ENCODE measurements around the gene C15orf39.

Gene C15orf39

DNA sequence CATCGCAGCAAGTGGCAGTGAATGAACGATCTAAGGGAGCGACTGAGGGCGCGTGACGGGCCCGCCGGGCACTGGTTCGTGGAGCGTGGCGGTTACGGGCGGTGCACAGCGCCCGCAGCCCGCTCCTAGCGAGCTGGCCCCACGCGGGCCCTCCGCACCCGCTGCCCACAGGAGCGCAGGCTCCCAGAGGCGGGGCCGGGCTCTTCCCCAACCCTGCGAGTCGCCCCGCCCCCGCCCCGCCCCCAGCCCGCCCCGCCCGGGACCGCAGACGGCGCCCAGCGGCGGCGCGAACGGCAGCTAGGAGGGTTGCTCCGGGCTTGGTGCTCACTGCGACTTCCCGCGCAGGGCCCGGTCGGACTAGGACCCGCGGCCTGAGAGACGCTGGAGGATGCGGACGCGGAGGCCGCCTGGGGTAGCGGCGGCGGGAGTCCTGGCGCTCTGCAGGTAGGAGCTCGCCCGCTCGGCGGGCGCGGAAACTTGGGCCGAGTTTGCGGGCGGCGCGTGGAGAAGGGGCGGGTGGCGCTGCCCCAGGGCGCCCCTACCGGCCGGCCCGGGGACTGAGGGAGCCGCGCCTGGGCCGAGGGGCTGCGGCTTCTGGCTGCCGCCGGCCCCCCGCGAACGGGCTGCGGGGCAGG is at the start of gene C15orf39:
TSS of gene C15orf39 (plus strand) at position 267 of the 635 bp plus-strand sequence. CDS start 4,167 bp downstream, outside the sequence.
- peak; percentile 53 for DNase-seq (ENCODE audit: low read depth)

DNA sequence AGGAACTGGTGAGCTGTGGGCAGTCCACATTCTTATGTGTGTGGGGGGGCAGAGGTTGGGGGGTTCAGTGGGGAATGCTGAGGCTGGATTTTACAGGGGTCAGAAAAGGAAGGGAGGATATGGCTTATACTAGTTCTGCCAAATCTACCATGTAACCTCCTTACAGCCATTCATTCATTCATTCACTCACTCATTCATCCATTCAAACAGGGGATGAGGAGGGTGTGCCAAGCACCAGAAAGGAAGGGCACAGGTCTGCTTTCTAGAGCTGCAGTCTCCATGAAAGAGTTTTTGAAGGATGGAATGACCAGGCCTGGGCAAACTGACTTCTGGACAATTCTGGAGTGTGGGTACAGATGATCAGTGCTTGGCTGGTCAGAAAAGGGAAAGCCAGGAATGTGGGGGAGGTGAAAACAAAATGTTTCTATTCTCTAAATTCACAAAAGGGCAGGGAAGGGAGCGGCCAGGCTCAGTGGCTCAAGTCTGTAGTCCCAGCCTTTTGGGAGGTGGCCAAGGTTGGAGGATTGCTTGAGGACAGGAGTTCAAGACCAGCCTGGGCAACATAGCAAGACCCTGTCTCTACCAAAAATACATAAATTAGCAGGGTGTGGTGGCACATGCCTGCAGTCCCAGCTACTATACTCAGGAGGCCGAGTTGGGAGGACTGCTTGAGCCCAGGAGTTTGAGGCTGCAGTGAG is 49.2 kb upstream of the C15orf39 start:
- DNase-seq (ENCODE audit: low read depth), result no peak

DNA sequence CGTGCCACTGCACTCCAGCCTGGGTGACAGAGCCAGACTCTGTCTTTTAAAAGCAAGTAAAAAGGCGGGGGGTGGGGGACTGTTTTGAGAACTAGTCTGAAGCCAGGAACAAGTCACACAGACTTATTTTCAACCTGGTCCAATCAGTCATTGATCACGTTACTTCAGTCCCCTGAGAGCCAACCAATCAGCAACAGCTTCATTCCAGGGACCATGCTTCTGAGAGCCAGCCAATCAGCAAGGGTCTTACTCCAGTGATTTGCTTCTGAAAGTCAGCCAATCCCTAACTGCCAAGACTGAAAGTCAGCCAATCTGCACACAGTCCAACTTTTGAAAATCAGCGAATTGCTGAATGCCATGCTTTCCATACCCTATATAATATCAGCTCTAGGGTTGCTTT is 48.6 kb upstream of the C15orf39 start:
- peak; percentile 35 for DNase-seq (ENCODE audit: low read depth)

DNA sequence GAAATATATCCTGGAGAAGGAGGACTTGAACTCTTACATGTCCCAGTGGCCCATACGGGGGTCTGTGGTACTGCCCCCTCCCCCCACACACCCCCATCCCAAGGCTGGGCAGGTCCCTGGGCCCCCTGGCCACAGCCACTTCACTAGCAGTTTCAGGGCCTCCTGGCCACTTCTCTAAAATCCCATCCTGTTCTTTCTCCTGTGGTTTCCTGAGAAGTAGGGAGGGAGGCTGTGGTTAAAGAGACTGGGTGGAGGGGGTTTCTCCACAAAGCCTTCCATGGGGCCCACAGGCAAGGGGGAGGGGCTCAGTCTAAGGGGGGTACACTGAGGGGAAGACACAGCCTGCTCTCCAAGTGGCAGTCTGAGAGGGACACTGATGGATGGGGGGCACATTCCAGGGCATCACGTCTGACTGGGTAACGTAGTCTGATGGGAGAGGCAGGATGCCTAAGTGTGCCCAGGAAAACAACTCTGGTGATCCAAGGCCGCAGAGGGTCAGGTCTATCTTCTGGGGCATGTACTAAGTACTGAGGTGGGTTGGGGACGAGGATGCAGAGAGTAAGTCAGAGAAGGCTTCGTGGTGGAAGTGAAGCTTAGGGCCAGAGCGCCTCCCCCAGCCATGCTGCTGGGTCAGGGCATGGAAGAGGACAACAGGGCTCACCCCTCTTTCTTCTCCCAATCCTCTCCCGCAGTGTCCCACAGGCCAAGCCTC is 48.0 kb upstream of the C15orf39 start:
- no peak for DNase-seq (ENCODE audit: low read depth)

DNA sequence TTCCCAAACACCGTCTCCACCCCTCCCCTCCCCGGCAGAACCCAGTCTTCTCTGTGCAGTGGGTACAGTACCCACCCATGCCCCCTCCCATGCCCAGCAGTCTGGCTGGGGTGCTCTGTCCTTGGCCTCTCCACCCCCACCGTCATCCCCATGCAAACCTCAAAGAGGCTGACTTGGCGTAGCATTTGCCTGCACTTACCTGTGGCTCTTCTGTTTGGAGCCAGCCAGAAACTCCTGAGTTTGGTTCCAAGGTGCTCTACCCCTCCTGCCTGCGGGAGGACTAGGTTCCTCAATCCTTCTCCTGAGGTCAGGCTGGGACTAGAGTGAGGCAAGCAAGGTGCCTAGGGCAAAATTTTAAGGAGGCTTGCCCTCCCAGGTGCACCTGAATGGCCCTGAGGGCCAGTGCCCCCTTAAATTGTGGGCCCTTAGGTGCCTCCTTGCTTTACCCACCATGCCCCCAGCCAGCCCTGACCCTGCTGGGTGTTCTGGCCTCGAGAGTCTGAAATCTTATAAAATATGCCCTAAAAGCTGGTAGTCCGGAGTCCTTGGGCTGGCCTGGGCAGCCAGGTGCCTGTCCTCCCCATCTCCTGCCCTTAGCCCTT is 47.1 kb upstream of the C15orf39 start:
- DNase-seq (ENCODE audit: low read depth), result no peak

DNA sequence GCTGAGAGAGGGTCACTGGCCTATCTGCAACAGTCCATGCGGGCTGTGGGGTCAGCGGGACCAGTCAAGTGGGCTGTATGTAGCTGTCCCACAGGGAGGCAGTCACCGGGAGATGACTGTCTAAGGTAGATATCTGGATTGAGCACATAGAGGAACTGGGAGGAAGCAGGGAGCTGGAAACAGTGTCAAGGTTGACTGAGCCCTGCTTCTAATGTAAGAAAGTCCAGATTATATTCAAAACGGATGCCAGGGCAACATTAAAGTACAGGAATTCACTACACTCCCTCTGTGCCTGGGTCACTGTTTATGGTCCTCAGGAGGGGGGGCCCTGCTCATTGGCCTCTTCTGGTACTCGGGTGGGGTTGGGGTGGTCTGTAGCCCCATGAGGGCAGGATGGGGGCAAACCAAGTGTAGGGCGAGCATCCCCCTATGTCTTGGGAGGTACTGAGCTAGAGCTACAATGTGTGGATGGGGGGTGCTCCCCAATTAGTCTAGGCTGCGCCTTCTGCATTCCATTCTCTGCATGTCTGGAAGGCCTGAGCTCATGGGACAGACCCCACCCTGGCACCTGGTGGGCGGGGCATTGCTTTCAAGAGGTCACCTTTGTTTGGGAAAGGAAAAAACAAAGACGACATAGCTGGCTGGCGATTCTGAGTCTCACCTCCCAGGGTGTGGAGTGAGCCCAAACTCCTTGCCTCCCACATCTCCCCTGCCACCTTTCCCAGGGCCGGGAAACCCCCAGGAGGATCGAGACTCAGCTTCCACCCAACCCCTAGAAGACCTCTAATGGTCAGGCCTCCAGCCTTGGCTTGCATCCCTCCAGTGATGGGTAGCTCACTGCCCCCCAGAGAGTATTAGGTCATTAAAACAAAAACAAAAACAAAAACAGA is 45.1 kb upstream of the C15orf39 start:
- DNase-seq (ENCODE audit: low read depth), result no peak

DNA sequence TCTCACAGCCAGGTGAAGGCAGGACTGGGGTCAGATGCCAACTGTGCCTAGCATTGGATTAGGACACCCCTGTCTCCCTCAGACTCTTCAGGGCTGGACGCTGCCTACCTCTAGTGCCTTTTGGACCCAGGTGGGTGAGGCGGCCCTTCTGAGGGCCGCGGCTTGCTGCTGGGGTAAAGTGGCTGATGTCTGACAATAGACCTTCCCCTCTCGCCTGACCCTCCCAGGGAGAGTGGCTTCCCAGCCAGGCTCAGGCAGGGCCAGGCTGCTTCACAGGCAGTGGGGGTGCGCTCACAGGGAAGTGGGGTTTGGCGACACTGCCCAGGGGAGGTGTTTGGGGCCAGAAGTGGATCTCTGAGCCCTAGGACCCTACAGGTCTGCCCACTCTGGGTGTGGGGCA is 43.3 kb upstream of the C15orf39 start:
- DNase-seq (ENCODE audit: low read depth), result no peak

DNA sequence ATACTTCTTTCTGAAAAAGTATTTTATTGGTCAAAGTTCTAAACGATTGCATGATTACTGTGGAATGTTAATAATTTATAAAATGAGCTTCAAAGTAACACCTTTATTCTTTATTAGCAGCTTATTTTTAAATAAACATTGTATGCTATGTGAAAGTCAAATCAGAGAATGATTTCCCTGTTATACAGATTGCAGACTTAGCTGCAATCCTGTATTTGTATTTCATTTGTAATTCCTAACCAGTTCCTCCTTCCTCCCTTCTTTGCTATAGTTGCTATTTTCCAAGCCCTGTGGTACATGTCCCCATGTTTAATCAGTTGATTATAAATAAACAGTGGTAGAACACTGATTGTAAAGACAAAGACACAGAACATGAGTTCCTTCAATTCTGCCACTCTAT is 42.4 kb upstream of the C15orf39 start:
- DNase-seq (ENCODE audit: low read depth), result no peak

DNA sequence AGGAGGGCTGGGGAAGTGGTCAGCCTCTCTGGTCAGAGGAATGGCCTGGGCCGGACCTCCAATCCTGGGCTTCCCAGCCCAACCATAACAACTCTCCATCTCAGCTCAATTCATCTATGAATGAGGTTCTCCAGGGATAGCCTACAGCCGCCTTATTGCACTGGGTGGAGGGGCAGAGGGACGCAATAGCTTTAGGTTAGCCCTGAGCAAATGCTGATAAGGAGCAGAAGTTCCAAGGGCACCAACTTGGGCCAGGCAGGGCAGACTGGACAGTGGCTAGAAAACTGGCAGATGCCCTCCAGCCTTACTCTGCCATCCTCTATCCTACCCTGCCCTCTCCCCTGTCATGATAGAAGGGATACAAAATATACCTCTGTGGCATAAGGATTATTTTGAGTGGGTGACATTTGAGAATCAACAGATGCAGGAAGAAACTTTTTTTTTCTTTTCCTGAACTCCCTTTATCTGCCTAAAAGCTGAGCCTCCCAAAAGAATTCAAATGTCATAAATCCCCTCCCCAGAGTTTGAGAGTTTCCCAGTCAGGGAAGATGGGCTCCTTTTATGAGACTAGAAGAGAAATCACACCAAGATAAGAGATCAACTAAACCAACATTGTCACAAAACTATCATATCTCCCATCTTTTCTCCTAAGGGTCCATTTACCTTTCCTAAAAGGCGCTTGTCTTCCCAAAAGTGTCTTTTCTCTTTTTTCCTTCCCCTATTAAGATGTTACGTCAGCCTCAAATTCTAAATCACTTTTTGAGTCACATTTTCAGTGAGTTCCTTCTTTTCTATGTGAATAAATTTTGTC is 40.4 kb upstream of the C15orf39 start:
- DNase-seq (ENCODE audit: low read depth), result no peak

DNA sequence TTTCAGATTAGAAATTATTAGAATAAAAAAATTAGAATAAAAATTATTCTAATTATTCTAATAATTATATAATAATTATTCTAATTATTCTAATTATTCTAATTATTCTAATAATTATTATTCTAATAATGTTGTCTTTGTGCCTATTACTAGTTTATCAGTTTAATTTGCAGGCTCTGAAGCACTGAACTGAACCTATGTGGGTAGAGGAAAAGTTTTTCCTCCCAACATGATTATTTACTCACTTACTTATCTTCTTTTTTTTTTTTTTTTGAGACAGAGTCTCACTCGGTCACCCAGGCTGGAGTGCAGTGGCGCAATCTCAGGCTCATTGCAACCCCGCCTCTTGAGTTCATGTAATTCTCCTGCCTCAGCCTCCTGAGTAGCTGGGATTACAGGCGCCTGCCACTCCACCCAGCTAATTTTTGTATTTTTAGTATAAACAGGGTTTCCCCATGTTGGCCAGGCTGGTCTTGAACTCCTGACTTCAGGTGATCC is 39.7 kb upstream of the C15orf39 start:
- DNase-seq (ENCODE audit: low read depth), result peak; percentile 44

DNA sequence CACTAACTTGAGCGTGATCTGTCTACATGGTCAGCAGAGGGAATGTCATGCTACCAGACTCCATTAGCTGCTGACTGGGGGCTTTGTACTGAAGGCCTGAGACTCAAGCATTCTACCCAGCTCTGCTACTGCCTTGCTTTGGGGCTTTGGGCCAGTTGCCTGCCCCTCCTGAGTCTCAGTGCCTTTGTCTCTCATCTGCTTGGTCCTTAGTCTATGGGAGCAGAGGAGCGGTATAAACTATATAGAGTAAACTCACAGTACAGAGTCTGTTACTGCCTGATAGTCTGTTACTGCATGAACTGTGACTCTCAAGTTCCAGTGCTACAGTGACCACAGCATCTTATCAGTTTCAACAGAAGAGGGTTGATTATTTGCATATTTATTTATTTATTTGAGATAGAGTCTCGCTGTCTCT is 38.5 kb upstream of the C15orf39 start:
- DNase-seq (ENCODE audit: low read depth), result no peak

DNA sequence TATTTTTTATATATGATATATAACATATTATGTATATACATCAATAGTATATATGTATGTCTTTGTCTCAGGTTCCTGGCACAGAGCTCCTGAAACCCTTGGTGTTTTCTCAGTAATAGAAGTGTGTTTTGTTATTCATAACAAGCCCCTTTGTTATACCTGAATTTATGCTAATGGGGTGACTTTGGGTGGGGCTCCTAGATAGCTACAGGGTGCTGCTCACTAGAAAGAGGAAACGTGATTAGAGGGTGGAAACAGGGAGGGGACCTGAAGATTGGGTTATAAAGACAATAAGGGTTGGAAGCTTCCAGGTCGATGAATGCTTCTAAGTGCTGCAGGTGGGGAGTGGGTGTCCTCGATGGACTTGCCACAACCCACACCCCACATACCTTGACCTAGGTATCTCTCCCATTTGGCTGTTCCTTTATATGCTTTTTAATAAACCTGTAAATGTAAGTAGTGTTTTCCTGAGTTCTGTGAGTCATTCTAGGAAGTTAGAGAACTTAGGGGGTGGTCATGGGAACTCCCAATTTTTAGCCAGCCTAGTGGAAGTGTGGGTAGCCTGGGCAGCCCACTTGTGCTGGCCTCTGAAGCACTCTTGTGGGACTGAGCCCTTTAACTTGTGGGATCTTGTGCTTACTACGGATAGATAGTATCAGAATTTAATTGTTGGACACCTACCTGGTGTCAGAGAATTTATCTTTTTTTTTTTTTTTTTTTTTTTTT is 36.9 kb upstream of the C15orf39 start:
- DNase-seq (ENCODE audit: low read depth), result no peak

DNA sequence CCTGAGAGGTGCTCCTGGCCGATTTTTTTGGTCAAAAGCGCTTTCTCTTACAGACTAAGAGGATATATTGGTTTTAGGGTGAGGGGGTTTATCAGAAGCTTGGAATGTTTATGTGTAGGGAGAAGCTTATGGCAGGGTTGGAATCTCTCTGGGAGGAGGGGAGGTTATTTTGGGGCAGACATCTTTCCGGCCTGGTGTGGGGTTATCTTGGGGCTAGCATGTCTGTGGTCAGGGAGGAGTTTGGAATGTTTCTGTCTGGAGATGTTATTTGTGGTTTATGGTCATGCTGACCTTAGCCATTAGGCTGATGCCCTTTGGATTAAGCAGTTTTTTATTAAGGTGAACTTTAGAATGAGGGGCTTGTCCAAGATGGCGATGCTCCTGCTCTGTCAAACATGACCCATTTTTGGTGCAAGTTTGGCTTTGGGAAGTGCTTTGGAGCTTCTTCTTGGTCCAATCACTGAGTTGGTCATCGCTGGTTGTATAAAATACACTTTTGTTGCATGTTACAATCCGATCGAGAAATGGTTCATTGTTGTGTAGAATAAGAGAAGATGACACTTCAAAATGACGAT is 35.1 kb upstream of the C15orf39 start:
- DNase-seq (ENCODE audit: low read depth), result peak; percentile 36

DNA sequence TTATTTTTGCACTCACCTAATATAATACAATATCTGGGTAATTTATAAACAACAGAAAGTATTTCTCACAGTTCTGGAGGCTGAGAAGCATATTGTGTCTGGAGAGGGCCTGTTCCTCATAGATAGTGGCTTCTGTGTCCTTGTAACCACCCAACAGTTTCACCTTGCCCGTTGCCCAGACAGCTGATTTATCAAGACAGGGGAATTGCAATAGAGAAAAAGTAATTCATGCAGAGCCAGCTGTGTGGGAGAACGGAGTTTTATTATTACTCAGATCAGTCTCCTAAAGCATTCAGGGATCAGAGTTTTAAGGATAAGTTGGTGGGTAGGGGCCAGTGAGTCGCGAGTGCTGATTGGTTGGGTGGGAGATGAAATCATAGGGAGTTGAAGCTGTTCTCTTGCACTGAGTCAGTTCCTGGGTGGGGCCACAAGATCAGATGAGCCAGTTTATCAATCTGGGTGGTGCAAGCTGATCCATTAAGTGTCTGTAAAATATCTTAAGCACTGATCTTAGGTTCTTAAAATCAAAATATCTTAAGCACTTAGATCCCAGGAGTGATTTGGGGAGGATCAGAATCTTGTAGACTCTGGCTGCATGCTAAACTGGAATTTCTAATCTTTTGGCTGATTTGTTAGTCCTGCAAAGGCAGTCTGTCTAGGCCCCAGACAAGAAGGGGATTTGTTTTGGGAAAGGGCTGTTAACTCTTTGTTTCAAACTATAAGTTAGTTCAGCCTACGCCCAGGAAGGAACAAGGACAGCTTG is 33.9 kb upstream of the C15orf39 start:
- DNase-seq (ENCODE audit: low read depth), result peak; percentile 89

DNA sequence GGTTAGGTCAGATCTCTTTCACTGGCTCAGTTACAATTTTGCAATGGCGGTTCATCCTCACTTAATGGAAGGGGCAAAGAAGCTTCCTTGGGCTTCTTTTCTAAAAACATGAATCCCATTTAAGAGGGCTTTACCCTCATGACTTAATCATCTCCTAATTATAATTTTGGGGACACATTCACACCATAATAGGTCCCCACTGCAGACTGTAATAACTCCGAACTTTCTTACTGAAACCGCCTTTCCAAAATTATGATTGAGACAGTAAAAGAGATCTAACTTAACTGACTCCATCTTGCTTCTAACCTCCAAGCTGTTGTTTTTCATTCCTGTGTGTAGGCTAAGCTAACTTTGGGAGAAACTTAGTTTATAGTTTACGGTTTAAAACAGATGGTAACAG is 33.3 kb upstream of the C15orf39 start:
- DNase-seq (ENCODE audit: low read depth), result no peak

DNA sequence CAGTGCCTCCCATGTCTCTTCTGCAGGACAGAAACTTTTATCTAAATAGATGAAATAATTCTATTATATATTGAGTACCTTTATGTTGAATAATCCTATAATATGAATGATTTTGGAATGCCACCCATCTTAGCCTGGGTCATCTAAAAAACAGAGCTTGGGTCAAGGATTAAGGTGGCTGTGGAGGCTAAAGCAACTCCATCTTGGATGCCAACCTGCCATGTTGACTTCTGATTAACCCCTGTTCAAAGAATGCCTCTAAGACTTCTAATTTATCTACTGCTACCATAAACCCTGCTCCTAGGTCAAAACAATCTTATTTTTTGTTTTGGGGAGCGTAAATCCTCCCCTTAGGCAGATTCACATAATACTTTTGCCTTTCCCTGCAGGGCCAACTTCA is 31.5 kb upstream of the C15orf39 start:
- no peak for DNase-seq (ENCODE audit: low read depth)

DNA sequence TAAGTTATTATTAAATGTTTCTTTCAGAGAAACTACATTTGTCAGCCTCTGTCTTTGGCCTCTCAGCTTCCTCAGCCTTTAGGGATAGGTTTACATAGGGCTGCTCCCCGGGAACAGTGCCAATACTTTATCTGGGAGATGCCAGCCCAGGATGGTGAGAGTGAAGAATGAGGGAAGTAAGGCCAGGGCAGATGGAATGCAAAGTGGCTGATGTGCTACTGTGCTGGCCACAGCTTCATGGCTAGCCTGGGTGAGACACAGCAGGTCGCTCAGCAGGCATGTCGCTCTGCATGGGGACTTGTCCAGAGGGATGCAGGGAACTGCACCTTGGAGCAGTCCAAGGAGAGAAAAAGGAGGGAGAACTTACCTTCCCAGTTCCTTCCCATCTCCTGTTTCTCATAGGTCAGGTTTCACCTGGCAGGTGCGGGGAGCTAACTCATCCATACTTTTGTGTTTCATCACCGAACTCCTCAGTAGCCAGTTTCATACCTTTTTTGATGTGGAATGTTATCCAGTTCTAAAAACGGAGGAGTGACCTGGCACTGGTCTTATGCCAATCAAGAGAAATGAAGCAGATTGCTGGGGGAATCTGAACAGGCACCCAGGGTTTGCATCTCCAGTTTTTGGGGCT is 30.9 kb upstream of the C15orf39 start:
- DNase-seq (ENCODE audit: low read depth), result no peak

DNA sequence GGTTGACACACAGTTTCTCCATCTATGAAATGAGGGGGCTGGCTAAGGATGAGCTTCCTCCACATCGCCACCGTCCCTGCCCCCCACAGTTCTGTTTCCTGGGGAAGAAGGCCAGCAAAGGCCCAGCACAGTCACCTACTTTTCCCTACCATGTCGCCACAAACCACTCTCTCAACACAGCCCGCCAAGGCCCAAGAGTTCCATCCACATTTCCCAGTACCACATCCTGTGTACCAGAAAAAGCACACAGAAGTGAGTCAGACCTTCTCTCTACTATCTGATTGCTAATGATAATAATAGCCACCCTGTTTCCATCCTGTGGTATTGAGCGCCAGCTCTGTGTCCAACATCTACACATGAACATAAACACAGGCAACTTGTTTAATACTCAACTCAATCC is 30.3 kb upstream of the C15orf39 start:
- DNase-seq (ENCODE audit: low read depth), result peak; percentile 91

Measured in iris pigment epithelial cell (primary cell).